Stimulated activated CD4-positive, alpha-beta T cell treated with anti-CD3 and anti-CD28 coated beads, Interleukin-4, amount 100 ng/mL, for 48 hours (primary cell): ENCODE data around the gene LRFN5.
"Not testable (repeated sequence)": the region's sequence is repeated elsewhere in the genome, so short reads cannot be mapped to it uniquely, and the experiment has no call there.

ENCODE experiments used
- DNase-seq, 2 donors: peaks; one replicate each; pipeline ENCODE4 v3.0.0-alpha.2; 2020; ENCODE audit warnings: low read depth in 2 of 2

The LRFN5 gene

DNA sequence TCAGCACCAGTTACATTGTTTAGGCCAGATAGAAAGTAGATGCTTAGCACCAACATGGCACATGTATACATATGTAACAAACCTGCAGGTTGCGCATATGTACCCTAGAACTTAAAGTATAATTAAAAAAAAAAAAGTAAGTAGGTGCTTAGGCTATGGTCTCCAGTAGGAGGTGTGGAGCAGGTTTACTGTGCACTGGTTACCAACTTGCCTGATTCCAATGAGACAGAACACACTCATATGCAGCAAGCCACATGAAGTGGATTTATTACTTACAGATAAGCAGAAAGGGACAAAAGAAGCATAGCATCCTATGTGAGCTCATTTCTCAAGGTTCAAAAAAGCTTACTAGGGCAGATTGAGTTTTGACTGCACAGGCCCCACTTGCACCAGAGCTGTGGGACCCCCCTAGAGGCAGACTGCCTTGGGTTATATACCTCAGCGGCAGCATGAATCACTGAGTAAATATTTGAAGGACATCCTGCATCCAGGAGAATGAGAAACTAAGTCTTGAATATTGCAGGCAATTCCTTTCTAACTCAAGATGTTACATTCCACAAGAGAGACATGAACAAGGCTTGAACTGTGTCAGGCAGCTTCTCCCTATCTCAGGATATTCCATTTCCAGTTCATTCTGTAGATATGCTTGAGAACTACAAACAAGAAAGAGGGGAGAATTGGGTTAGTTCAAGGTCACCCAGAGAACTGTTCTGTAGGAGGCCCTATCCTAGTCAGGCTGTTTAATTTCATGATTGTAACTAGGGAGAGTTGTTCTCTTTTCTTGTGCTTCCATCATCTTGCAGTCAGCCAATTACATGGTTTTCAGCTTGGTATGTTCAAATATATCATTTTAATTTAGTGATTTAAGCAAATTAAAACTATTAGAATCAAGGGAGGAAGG lies 30.1 kb downstream of the LRFN5 start:
- DNase-seq = no peak

DNA sequence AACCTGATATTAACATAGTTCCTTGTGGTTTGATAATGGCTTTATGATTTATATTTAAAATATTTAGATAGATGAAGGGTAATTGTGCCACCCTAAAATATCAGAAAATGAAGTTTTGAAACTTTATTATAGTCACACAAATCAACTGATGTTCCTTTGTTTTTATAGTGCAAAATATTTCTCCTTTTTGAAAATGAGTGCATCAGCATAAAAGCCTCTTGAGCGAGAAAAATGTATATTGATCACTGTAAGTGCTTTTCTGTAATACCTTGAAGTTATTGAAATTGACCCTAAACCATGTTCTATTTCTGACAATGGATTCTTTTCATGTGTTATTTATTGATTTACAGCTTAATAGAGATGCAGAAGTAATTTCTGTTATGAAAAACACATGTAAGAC lies 35.0 kb downstream of the LRFN5 start:
- DNase-seq = no peak

DNA sequence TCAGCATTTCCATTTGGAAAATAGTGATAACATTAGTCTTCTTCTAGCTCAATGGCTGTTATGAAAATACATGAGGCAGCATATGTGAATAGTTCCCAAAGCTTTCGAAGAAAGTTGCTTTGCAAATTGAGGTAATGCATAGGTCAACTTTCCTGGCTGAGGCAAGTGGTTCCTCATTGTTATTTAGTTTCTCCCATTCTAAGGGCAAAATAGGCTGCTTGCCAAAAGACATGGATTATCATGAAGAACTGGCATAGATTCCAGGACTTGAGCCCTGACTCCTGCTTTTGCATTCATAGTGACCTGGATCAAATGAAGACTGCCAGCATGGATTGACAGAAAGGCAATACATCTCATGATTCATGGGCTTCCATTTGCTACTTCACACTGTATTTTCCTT lies 35.7 kb downstream of the LRFN5 start:
- DNase-seq = no peak

DNA sequence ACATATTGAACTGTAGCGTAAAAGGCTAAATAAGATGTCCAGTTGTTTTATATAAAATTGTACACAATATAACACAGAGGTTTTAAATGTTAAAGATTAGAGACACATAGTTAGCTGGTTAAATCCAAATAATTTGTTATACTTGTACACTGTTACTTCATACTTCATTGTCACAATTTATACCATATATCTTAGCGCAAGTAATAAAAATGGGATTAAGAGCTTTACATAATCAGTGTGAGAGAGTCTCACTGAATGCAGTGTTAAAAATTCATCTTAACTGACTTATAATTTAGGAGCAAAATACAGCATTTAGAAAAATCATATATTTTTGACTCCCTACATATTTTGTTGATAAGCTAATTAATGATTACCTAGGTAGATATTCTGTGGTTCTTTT lies 36.1 kb downstream of the LRFN5 start:
- no peak for DNase-seq

DNA sequence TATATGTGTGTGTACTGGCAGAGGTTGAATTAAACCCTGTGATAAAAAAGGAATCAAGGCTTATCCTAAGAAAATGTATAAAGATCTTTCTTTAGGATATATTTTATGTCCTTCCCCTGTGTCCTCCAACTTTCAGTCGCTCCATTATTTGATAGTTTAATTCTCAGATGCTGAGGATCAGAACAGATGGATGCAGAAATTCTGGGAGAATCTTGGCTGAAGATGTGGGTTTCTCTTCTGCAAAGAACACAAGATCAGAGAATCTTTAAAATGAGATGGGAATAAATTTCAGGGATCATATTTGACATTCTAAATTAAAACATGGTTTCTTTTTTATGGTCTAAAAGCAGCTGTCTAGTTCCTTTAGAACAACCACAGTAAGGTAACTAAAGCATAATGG lies 37.9 kb downstream of the LRFN5 start:
- DNase-seq = no peak

DNA sequence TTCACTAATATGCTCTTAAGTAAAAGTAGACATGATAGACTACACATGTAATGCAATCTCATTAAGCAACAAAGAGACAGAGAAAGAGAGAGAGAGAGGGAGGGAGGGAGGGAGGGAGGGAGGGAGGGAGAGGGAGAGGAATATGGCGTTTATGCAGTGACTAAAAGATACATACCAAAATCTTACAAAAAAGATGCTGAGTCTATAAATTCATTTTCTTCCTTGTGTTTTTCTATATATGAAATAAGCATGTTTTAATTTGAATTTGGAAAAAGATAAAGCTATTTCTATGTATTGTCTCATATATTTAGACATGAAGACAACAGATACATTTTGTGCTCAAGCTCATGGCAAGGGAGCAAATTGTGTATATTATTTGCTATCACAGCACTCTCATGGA lies 44.1 kb downstream of the LRFN5 start:
- DNase-seq = no peak

DNA sequence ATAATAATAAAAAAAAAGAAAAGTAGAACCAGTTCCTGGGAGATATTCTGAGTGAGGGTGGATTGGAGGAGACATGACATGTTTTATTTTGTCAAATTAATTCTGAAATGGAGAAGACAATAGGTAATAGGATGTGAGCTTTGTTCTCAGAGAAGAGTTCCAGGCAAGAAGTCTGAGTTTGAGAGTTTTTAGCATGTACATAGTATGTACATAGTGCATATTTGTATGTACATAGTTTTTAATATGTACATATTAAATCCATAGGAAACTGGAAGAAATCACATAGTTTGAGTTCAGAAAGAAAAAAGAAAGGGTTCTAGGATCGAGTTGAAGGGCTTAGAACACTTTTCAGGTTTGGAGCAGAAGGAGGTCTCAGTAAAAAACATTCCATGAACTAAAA lies 47.5 kb downstream of the LRFN5 start:
- DNase-seq = no peak

DNA sequence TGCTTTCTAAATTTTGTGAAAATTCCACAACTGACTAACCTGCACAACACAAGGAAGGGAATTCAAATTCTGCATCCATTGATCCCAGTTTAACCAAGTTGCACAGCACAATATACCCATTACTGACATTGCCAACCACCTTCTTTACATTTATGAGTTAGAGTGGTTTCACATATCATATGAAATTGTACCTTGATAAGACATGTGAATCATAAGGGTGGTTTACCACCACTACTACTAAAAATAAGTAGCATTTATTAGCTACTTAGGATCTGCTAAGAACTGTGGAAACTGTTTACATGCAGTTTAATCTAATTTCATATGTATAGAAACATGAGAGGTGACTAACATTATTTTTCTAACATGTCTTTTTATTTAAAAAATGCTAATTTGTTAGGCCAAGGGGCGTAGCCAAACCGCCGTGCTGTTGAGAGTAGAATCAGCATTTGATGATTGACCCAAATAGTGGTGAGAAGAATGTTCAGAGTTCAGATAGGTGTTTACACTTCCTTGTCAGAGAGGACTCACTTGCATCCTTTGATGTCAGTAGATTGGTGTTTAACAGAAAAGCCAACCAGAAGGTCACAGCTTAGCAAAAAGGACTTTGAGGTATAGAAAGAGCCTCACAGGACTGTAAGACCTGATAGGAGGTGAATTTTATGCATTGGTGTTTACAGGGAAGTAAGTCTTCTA lies 56.2 kb downstream of the LRFN5 start:
- DNase-seq = no peak

DNA sequence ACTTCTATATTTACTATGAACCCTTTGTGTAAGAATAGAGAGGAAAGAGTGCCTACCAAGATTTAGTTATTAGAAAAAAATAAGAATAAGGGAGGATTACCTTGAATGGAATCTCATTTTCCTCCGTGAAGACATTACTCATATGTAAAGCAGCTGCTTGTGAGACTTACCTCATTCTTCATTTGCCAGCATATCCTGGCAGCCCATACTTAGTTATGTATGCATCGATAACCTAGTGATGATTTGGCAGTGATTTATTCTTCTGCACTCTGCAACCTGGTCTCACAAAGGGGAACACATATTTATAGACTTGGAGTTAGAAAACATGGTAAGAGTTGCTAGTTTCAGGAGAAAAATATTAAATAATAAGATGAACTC lies 56.8 kb downstream of the LRFN5 start:
- DNase-seq = no peak

DNA sequence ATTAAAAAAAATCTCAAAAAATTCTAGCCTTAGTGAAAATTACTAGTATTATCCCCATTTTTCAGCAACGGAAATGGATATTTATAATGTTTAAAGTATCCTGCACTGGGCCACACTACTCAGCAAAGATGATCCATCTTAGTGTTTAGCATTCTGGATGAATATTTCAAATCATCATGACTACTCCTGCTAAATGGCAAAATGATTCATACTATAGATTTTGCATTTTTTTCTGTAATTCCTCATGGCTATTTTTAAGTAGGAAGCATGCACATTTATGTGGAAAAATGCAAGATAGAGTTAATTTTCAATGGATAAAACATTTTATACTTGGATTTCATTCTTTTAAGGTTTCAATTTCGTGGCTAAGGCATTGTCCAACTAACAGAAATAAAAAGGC lies 59.6 kb downstream of the LRFN5 start:
- no peak for DNase-seq

DNA sequence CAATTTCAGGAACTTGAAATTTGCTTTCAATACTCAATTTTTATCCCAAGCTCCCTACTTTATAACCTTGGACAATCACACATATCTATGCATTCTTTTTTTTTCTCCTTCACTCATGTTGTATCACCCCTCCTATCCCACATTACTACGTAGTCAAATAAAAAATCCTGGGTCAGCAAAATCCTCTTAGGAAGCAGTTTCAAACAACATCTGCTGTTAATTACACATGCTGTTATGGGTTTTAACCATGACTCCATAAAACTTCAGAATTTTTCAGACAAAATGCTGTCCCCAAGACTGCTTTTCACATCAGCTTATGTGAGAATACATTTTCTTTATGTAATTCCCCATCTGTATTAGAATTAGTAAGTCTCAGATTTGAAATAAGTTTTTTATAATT lies 61.7 kb downstream of the LRFN5 start:
- no peak for DNase-seq

DNA sequence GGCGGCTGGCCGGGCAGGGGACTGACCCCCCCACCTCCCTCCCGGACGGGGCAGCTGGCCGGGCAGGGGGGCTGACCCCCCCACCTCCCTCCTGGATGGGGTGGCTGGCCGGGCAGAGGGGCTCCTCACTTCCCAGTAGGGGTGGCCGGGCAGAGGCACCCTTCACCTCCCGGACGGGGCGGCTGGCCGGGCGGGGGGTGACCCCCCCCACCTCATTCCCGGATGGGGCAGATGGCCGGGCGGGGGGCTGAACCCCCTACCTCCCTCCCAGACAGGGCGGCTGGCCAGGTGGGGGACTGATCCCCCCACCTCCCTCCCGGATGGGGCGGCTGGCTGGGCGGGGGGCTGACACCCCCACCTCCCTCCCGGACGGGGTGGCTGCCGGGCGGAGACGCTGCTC lies 66.9 kb downstream of the LRFN5 start:
- not testable (repeated sequence) for DNase-seq

DNA sequence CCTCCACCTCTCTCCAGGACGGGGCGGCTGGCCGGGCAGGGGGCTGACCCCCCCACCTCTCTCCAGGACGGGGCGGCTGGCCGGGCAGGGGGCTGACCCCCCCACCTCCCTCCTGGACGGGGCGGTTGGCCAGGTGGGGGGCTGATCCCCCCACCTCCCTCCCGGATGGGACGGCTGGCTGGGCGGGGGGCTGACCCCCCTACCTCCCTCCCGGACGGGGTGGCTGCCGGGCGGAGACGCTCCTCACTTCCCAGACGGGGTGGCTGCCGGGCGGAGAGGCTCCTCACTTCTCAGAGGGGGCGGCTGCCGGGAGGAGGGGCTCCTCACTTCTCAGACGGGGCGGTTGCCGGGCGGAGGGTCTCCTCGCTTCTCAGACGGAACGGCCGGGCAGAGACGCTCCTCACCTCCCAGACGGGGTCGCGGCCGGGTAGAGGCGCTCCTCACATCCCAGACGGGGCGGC lies 67.9 kb downstream of the LRFN5 start:
- not testable (repeated sequence) for DNase-seq

DNA sequence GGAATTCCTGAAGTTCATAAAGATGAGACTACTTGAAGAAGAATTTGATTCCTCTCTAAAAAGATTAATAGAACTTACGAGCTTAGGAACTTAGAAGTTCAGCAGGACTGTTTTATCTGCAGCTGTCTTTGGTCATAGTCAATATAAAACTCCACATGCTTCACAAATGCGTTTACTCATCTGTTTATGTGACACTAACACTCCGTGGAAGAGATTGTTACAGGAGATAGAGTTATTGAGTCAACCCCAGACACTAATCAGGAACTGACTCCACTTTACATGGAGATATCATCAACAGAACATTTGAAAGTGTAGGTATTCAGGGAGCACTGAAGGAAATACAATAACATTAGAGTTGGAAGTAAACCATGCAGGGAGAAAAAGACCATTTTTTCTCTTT lies 92.8 kb downstream of the LRFN5 start:
- DNase-seq = no peak

DNA sequence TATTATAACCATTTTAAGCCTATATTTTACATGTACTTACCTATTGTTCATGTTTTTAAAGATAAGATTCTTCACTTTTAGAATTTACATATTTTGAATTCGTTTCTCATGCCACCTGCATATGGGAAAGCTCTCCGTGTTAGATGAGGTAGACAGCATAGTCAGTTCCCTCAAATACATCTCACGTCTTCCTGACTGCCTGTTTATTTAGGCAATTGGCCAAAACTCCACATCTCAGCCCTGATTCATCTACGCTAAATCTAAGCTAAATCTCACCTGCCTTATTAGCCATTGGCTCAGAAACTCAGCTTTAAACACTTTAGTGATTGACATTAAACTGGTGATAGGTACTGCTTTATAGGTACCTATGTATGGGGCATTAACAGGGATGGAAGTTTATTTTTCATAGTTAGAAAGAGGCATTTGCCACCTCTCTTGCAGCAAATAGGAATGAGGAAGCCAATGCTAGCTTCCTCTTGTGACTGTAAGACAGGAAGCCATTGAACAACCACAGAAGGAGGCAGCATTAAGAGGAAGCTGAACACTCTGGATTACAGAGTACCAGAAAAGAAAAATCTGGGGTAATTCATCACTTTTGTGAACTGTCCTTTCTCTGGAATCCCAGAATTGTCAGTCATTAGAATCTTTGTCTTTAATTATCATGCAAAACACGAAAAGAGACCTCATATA lies 111.9 kb downstream of the LRFN5 start:
- DNase-seq = no peak

DNA sequence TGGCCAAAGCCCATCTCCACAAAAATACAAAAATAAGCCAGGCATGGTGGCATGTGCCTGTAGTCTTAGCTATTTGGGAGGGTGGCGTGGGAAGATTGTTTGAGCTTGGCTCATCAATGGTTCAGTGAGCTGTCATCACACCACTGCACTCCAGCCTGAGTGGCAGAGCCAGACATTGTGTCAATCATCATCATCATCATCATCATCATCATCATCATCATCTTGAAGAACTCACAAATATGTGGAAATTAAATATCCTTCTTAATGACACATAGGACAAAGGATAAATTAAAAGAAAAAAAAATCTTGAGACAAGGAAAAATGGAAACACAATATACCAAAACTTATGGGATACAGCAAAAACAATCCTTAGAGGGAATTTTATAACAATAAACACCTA lies 132.5 kb downstream of the LRFN5 start:
- DNase-seq = no peak

DNA sequence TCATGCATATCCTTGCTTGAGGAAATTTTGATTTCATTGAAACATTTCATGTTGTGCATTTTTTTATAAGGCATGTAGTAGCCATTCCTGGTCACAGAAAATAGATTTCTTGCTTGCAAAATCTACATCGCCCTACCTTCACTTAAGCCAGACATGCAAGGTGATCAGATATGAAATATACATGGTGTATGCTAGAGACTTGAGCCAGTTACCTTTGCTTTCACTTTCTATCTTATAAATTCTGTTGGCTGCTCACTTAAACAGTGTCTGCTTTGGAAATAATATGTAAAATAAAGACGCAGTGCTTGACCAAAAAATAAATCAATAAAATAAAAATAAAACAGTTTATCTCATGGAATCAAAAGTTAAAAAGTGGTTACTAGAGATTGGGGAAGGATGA lies 136.5 kb downstream of the LRFN5 start:
- DNase-seq = no peak

DNA sequence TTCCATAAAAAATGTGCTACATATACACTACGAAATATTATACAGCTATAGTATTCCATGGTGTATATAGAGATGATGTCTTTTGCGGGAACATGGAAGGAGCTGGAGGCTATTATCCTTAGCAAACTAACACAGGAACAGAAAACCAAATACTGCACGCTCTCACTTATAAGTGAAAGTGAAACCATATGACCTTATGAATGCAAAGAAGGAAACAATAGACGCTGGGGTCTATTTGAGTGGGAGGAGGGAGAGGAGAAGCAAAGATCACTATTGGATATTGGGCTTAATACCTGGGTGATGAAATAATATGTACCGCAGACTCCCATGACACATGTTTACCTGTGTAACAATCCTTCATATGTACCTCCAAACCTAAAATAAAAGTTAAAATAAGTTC lies 142.8 kb downstream of the LRFN5 start:
- DNase-seq = no peak

DNA sequence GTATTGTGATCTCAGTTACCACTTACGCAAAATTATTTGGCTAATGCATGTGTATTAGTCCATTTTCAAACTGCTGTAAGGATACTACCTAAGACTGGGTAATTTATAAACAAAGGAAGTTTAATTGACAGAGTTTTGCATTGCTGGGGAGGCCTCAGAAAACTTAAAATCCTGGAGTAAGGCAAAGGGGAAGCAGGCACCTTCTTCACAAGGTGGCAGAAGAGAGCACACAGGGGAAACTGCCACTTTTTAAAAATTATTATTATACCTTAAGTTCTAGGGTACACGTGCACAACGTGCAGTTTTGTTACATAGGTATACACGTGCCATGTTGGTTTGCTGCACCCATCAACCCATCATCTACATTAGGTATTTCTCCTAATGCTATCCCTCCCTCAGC lies 143.9 kb downstream of the LRFN5 start:
- not testable (repeated sequence) for DNase-seq

DNA sequence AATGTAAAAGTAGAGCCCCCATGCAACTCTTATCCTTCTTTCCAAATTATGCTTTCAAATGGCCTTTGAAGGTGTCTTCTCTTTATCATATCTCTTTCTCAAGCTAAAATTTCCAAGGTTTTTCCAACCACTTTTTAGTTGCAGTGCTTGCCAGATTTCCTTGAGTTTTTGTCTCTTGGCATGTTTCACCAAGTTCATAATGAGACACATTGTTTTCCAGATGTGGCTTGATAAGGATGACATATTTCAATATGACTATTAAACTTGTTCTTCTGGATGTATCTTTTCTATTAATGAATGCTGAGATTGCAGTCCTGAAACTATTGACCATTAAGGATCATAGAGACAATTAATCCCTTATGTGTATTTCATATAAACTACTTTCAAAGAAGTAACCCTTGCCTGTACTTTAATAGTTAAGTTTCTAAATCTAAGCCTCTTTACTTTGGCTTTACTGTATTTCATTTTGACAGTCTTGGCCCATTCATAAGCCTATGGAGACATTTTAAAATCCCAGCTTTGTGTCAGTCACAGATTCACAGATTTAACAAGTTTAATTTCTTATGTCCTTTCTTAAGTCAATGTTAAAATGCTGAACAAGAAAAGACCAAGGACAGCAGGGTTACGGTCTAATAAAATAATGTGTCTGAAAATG lies 151.5 kb downstream of the LRFN5 start:
- no peak for DNase-seq

DNA sequence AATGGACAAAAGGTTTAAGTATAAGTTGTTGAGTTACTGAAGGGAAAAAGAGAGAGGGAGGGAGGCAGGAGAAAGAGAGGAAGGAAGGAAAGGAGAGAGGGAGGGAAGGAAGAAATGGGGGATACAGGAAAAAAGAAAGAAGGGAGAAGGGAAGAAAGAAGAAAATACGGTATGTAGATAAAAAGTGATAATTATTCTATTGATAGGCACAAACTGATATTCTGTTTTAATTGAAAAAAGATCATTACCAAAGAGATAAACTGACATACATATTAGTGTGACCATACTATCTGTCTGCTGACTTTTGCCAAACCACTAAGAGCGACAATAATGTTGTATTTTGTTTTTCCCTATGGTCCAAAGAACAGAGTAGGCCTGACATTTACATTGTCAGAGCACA lies 154.5 kb downstream of the LRFN5 start:
- no peak for DNase-seq

DNA sequence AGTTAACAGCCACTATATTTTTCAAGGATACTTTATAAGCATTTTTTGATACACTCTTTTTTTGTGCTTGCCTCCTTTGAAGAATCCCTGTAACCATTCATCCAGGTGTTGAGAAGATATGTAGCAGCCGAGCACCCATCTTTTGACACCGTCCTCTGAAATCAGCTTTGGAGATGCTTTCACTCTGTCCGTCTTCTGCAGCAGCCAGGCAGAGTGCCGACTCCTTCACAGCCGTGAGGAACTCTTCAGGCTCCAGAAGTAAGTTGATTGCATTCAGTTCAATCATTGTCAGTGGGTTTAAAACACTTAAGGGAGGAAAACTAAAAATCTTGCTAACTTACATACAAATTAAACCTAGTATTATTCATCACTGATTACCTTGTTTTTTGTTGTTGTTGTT lies 160.1 kb downstream of the LRFN5 start:
- DNase-seq = no peak
